ENCODE data around the gene SCYGR6. TPM values are rescaled to one million over a fixed set of nuclear protein-coding genes. Genes with fewer than 3 reads are reported as not detected.
"Not testable (repeated sequence)": the region's sequence is repeated elsewhere in the genome, so short reads cannot be mapped to it uniquely, and the experiment has no call there.

Gene SCYGR6
- total RNA-seq, 1 donor from 2014 or later, result not detected

DNA sequence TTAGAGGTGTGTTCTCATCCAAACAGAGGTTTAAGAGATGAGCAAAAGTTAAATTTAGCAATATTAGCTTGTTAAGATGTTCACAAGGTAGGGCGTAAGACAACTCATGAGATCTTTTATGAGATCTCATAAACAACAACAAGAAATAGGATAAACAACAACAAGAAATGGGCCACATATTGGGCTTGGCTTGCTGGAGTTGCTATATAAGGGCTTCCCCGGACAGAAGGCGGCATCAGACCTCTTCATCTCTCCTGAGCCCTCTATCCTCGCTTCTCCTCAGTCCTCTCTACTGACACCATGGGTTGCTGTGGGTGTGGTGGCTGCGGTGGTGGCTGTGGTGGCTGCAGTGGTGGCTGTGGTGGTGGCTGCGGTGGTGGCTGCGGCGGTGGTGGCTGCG is 21.0 kb upstream of the SCYGR6 start, which contains the start of gene SCYGR8:
TSS of gene SCYGR8 (plus strand) at position 301 of the 400 bp plus-strand sequence. CDS start at position 301, 0 bp downstream.
- H3K27me3 ChIP-seq (ENCODE audit: control insufficient read depth, insufficient read depth, low read length), result no peaks in the 10 kb centered on the region
- DNase-seq (ENCODE audit: low read depth) (no peak), FAIRE-seq (no peak)
- TF ChIP-seq CTCF (IDR thresholded peaks at IDR 0.05; ENCODE audit: insufficient read depth, low read length, severe bottlenecking), result no peak
- H3K4me3 ChIP-seq (ENCODE audit: low read depth, low read length), result no peak within 1 kb of the TSS
- H3K36me3 ChIP-seq (ENCODE audit: control insufficient read depth, insufficient read depth, low read length), result no peaks in the 10 kb centered on the region

GRCh38 chr2:227740705-227741104 is 16.1 kb upstream of the SCYGR6 start:
- not testable (repeated sequence) for DNase-seq (ENCODE audit: low read depth); H3K36me3 ChIP-seq (ENCODE audit: control insufficient read depth, insufficient read depth, low read length); H3K27me3 ChIP-seq (ENCODE audit: control insufficient read depth, insufficient read depth, low read length); FAIRE-seq; H3K4me3 ChIP-seq (ENCODE audit: low read depth, low read length)

DNA sequence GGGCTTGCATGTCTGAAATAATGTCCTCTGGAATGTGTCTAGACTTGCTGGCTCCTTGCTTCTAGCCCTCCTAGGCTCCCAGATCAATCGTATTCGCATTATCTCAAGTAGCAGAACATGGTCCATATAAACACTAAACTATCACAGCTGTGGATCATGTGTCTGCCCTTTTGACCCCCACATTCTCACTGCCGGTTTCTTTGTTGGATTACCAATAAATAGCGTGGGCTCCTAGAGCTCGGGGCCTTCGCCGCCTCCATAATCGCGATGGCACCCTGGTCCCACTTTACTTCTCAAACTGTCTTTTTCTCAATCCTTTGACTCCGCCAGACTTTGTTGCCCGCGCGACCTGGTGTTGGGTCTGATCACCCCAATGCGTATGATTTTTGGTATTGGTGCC is 14.8 kb upstream of the SCYGR6 start:
- FAIRE-seq (no peak), DNase-seq (ENCODE audit: low read depth) (no peak)
- Histone ChIP-seq H3K36me3 (ENCODE audit: control insufficient read depth, insufficient read depth, low read length) (no peaks in the 10 kb centered on the region), H3K27me3 (ENCODE audit: control insufficient read depth, insufficient read depth, low read length) (no peaks in the 10 kb centered on the region), H3K4me3 (ENCODE audit: low read depth, low read length) (no peak overlapping the region)
- no peak for TF ChIP-seq CTCF (IDR thresholded peaks at IDR 0.05; ENCODE audit: insufficient read depth, low read length, severe bottlenecking)

GRCh38 chr2:227728035-227728434 is 3.5 kb upstream of the SCYGR6 start, which contains the start of gene SCYGR7:
SCYGR7 (plus strand) TSS chr2:227728335; CDS start chr2:227728335, 0 bp downstream.
- Histone ChIP-seq H3K36me3 (ENCODE audit: control insufficient read depth, insufficient read depth, low read length) (no peaks in the 10 kb centered on the region), H3K4me3 (ENCODE audit: low read depth, low read length) (no peak within 1 kb of the TSS), H3K27me3 (ENCODE audit: control insufficient read depth, insufficient read depth, low read length) (no peaks in the 10 kb centered on the region)
- TF ChIP-seq CTCF (IDR thresholded peaks at IDR 0.05; ENCODE audit: insufficient read depth, low read length, severe bottlenecking), result no peak
- no peak for DNase-seq (ENCODE audit: low read depth)
- FAIRE-seq, result no peak

- not testable (repeated sequence) for H3K4me3 ChIP-seq (ENCODE audit: low read depth, low read length); H3K36me3 ChIP-seq (ENCODE audit: control insufficient read depth, insufficient read depth, low read length); FAIRE-seq; DNase-seq (ENCODE audit: low read depth); H3K27me3 ChIP-seq (ENCODE audit: control insufficient read depth, insufficient read depth, low read length)
Measured at GRCh38 chr2:227722821-227723220, 1.7 kb downstream of the SCYGR6 start.

DNA sequence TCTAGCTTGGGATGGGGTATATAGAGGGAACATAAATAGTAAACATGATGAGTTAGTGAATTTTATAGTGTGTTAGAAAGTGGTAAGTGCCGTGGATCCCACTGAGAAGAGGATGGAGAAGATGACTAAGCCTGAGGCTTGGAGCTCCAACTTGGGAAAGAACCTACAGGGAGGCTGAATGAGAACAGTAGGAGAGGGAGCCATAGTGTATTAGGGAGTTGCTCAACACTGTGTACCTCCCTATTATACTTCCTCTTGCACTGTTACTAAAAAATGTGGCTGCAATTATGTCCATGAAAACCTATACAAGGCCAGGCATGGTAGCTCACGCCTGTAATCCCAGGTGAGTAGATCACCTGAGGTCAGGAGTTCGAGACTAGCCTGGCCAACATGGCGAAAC is 3.9 kb downstream of the SCYGR6 start:
- no peaks in the 10 kb centered on the region for H3K36me3 ChIP-seq (ENCODE audit: control insufficient read depth, insufficient read depth, low read length)
- TF ChIP-seq CTCF (IDR thresholded peaks at IDR 0.05; ENCODE audit: insufficient read depth, low read length, severe bottlenecking), result no peak
- H3K4me3 ChIP-seq (ENCODE audit: low read depth, low read length), result no peak overlapping the region
- H3K27me3 ChIP-seq (ENCODE audit: control insufficient read depth, insufficient read depth, low read length), result no peaks in the 10 kb centered on the region
- DNase-seq (ENCODE audit: low read depth) (peak; percentile 37), FAIRE-seq (no peak)

DNA sequence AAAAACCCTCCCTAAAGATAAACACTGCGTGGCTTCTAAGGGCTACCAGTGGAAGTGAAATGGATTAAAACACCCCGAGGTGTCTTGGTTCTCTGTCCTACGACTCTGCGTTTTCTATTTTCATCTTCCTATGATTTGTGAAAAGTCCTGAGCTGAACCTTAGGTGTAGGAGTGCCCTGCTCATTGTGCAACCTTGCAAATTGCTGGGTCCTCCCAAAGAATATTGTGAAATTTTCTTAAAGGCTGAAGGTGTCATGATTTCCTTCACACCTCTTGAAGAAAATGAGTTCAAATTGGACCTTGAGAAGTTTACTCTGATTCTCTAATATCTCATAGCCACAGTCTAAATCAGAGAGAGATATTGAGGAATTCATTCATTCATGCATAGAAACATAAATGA is 4.9 kb downstream of the SCYGR6 start:
- TF ChIP-seq CTCF (IDR thresholded peaks at IDR 0.05; ENCODE audit: insufficient read depth, low read length, severe bottlenecking), result no peak
- H3K27me3 ChIP-seq (ENCODE audit: control insufficient read depth, insufficient read depth, low read length), result no peaks in the 10 kb centered on the region
- FAIRE-seq, result no peak
- peak; percentile 15 for DNase-seq (ENCODE audit: low read depth)
- no peaks in the 10 kb centered on the region for H3K36me3 ChIP-seq (ENCODE audit: control insufficient read depth, insufficient read depth, low read length)
- no peak overlapping the region for H3K4me3 ChIP-seq (ENCODE audit: low read depth, low read length)
